Neural cell (in vitro differentiated cells): ENCODE results near the gene ATXN10. TPM values are rescaled to one million over a fixed set of nuclear protein-coding genes. Genes with fewer than 3 reads are reported as not detected.

Source experiments
- H2AFZ ChIP-seq: fragments of 200-600, 300-800 bp; sonication (generic), shearing (Covaris generic); 2 replicates; pipeline ENCODE4 v1.6.0; 2014; ENCODE audit warnings: low read depth, mild to moderate bottlenecking, antibody characterized with exemption, low read length, moderate library complexity
- H3F3A ChIP-seq: fragments of 200-600 bp; shearing (Covaris generic); 2 replicates; pipeline ENCODE4 v1.6.1; 2016; ENCODE audit warnings: mild to moderate bottlenecking, moderate library complexity, mixed read lengths, antibody characterized with exemption, low read length; ENCODE audit not compliant: insufficient read depth, poor library complexity, severe bottlenecking
- H3K27ac ChIP-seq: fragments of 200-600, 300-800 bp; sonication (generic), shearing (Covaris generic); 2 replicates; pipeline ENCODE4 v1.5.1; 2014; ENCODE audit warnings: mild to moderate bottlenecking, low read length, moderate library complexity
- H3K27me3 ChIP-seq: fragments of 300-800, 200-600 bp; sonication (generic), shearing (Covaris generic); 2 replicates; pipeline ENCODE4 v1.6.0; 2014; ENCODE audit warnings: mild to moderate bottlenecking, low read depth, low read length, moderate library complexity; ENCODE audit not compliant: insufficient read depth
- H3K36me3 ChIP-seq: fragments of 300-800, 200-600 bp; sonication (generic), shearing (Covaris generic); 2 replicates; pipeline ENCODE4 v1.5.1; 2014; ENCODE audit warnings: mild to moderate bottlenecking, antibody characterized with exemption, low read length, moderate library complexity; ENCODE audit not compliant: insufficient read depth
- H3K4me2 ChIP-seq: fragments of 300-800, 200-600 bp; sonication (generic), shearing (Covaris generic); 2 replicates; pipeline ENCODE4 v1.6.0; 2014; ENCODE audit warnings: mild to moderate bottlenecking, low read length
- H3K4me3 ChIP-seq: fragments of 300-800, 200-600 bp; sonication (generic), shearing (Covaris generic); 2 replicates; pipeline ENCODE4 v1.5.1; 2014; ENCODE audit warnings: mild to moderate bottlenecking, low read length, moderate library complexity
- H3K79me2 ChIP-seq: fragments of 200-600 bp; shearing (Covaris generic); replicated peaks from 2 replicates; pipeline ENCODE4 v1.6.0; 2014; ENCODE audit warnings: mild to moderate bottlenecking, low read length, moderate library complexity; ENCODE audit not compliant: insufficient read depth
- H3K9ac ChIP-seq: fragments of 300-800, 200-600 bp; sonication (generic), shearing (Covaris generic); 2 replicates; pipeline ENCODE4 v1.6.1; 2016; ENCODE audit warnings: mild to moderate bottlenecking, low read length, mixed read lengths
- H3K9me2 ChIP-seq: fragments of 200-600 bp; shearing (Covaris generic); 2 replicates; pipeline ENCODE4 v1.6.1; 2016; ENCODE audit warnings: mild to moderate bottlenecking, low read length, mixed read lengths; ENCODE audit not compliant: insufficient read depth
- H3K9me3 ChIP-seq: fragments of 200-600, 300-800 bp; sonication (generic), shearing (Covaris generic); 2 replicates; pipeline ENCODE4 v1.6.1; 2016; ENCODE audit warnings: mild to moderate bottlenecking, mixed run types, low read length, moderate library complexity, mixed read lengths
- H4K20me1 ChIP-seq: fragments of 200-600 bp; shearing (Covaris generic); 2 replicates; pipeline ENCODE4 v1.6.1; 2016; ENCODE audit warnings: mild to moderate bottlenecking, mixed run types; ENCODE audit not compliant: insufficient read depth
- CTCF ChIP-seq: fragments of 450-650 bp; IDR thresholded peaks from 2 replicates; pipeline ENCODE4 v1.5.1; 2014; ENCODE audit warnings: antibody characterized with exemption, mild to moderate bottlenecking, moderate library complexity; ENCODE audit not compliant: poor library complexity, severe bottlenecking
- EP300 ChIP-seq: fragments of 450-650 bp; conservative IDR thresholded peaks from 2 replicates; pipeline ENCODE4 v1.6.1; 2014; ENCODE audit warnings: antibody characterized with exemption, mild to moderate bottlenecking, moderate library complexity; ENCODE audit not compliant: poor library complexity, severe bottlenecking
- MXI1 ChIP-seq: fragments of 450-650 bp; conservative IDR thresholded peaks from 2 replicates; pipeline ENCODE4 v1.6.1; 2014; ENCODE audit warnings: antibody characterized with exemption, mild to moderate bottlenecking; ENCODE audit not compliant: poor library complexity, severe bottlenecking
- POLR2AphosphoS5 ChIP-seq: IDR thresholded peaks from 2 replicates; pipeline ENCODE4 v1.6.1; 2012
- RAD21 ChIP-seq: fragments of 450-650 bp; conservative IDR thresholded peaks from 2 replicates; pipeline ENCODE4 v1.6.1; 2014; ENCODE audit warnings: antibody characterized with exemption, mild to moderate bottlenecking, moderate library complexity
- SMC3 ChIP-seq: fragments of 450-650 bp; conservative IDR thresholded peaks from 2 replicates; pipeline ENCODE4 v1.6.1; 2014; ENCODE audit warnings: antibody characterized with exemption, mild to moderate bottlenecking, moderate library complexity; ENCODE audit not compliant: poor library complexity
- TAF1 ChIP-seq: IDR thresholded peaks from 2 replicates; pipeline ENCODE4 v1.6.1; 2012; ENCODE audit warnings: low read depth
- polyA plus RNA-seq: library from polyadenylated mRNA; depleted of rRNA; stranded (reverse); fragments of >200 nt; gene quantifications from 2 replicates; pipeline ENCODE4 v1.2.3, GENCODE V29; 2014

Gene ATXN10
- polyA plus RNA-seq, 1 donor from 2014 or later: 321 TPM

- TF ChIP-seq POLR2AphosphoS5: no peak
- TF ChIP-seq MXI1: no peak
- TF ChIP-seq EP300: no peak
- TF ChIP-seq CTCF: no peak
- no peak for TF ChIP-seq RAD21
- no peak for TF ChIP-seq TAF1
- no peak for TF ChIP-seq SMC3
- H3K4me3 ChIP-seq: no peak overlapping the region
- H3K9ac ChIP-seq: no peak overlapping the region
Measured at GRCh38 chr22:45848904-45849303, 177.3 kb downstream of the ATXN10 start.

GRCh38 chr22:45852826-45853225 lies 181.2 kb downstream of the ATXN10 start:
- Histone ChIP-seq H3K79me2 (no peaks in the 10 kb centered on the region), H3K4me3 (no peak overlapping the region), H3K36me3 (peaks cover 36% of the 10 kb centered on the region), H3K4me2 (no peak overlapping the region), H3K9ac (no peak overlapping the region), H3K27me3 (no peaks in the 10 kb centered on the region), H3K9me3 (peaks cover 18% of the 10 kb centered on the region), H3K27ac (no peak overlapping the region), H3K9me2 (no peaks in the 10 kb centered on the region), H3F3A (no peaks in the 10 kb centered on the region), H4K20me1 (no peaks in the 10 kb centered on the region), H2AFZ (no peak overlapping the region)
- no peak for TF ChIP-seq CTCF

More at GRCh38 chr22:45848904-45849303, 177.3 kb downstream of the ATXN10 start:
- no peak overlapping the region for H3K4me2 ChIP-seq
- H3F3A ChIP-seq: no peaks in the 10 kb centered on the region
- peaks cover 14% of the 10 kb centered on the region for H3K9me3 ChIP-seq
- no peaks in the 10 kb centered on the region for H3K9me2 ChIP-seq
- no peaks in the 10 kb centered on the region for H3K79me2 ChIP-seq
- H2AFZ ChIP-seq: no peak overlapping the region
- no peaks in the 10 kb centered on the region for H3K27me3 ChIP-seq
- no peaks in the 10 kb centered on the region for H4K20me1 ChIP-seq
- peaks cover 28% of the 10 kb centered on the region for H3K36me3 ChIP-seq
- no peak overlapping the region for H3K27ac ChIP-seq

GRCh38 chr22:45855961-45856360 lies 184.3 kb downstream of the ATXN10 start:
- no peak overlapping the region for H3K9ac ChIP-seq
- H3F3A ChIP-seq: no peaks in the 10 kb centered on the region
- peaks cover 23% of the 10 kb centered on the region for H3K36me3 ChIP-seq
- no peak overlapping the region for H3K27ac ChIP-seq
- H4K20me1 ChIP-seq: no peaks in the 10 kb centered on the region
- TF ChIP-seq TAF1 (no peak), EP300 (no peak)
- H3K4me3 ChIP-seq: no peak overlapping the region
- no peak overlapping the region for H3K4me2 ChIP-seq
- peaks cover 18% of the 10 kb centered on the region for H3K9me3 ChIP-seq
- no peak overlapping the region for H2AFZ ChIP-seq
- H3K27me3 ChIP-seq: no peaks in the 10 kb centered on the region
- no peaks in the 10 kb centered on the region for H3K79me2 ChIP-seq
- no peaks in the 10 kb centered on the region for H3K9me2 ChIP-seq
